Heart left ventricle (tissue), 16 donors: ENCODE measurements around the gene GDF3. TPM values are rescaled to one million over a fixed set of nuclear protein-coding genes. Genes with fewer than 3 reads are reported as not detected.
A peak's percentile ranks its signal among the peaks of the same experiment; 100 is the strongest.
"Not testable (repeated sequence)": the region's sequence is repeated elsewhere in the genome, so short reads cannot be mapped to it uniquely, and the experiment has no call there.

Experiments
- ATAC-seq, 4 donors: fragments of 200-7000 bp; cut with Tn5 transposase; one replicate each; pipeline ENCODE4 v1.9.1; 2020 to 2022; ENCODE audit warnings: moderate library complexity in 4 of 4, mild to moderate bottlenecking in 3 of 4, moderate number of reproducible peaks in 1 of 4
- DNase-seq, 5 donors: peaks; one replicate each; pipeline ENCODE4 v3.0.0-alpha.2; 2020
- H3K27ac ChIP-seq, 12 donors: fragments of 200-600 bp; sonication (generic) in 4 of 12; one replicate each; pipeline versions ENCODE4 v1.5.0 to v1.8.0; 2016 to 2022; ENCODE audit warnings: mild to moderate bottlenecking in 2 of 12
- H3K27me3 ChIP-seq, 9 donors: fragments of 200-600 bp; sonication (generic) in 2 of 9; one replicate each; pipeline versions ENCODE4 v1.5.1 to v1.8.0; 2016 to 2022; ENCODE audit warnings: mild to moderate bottlenecking in 3 of 9
- H3K36me3 ChIP-seq, 9 donors: fragments of 200-600 bp; sonication (generic) in 2 of 9; one replicate each; pipeline versions ENCODE4 v1.5.0 to v1.8.0; 2018 to 2022; ENCODE audit warnings: mild to moderate bottlenecking in 2 of 9
- H3K4me1 ChIP-seq, 12 donors: fragments of 200-600 bp; sonication (generic) in 4 of 12; one replicate each; pipeline versions ENCODE4 v1.5.0 to v1.8.0; 2016 to 2022; ENCODE audit warnings: mild to moderate bottlenecking in 3 of 12
- H3K4me3 ChIP-seq, 12 donors: fragments of 200-600 bp; sonication (generic) in 4 of 12; one replicate each; pipeline versions ENCODE4 v1.5.0 to v1.8.0; 2017 to 2022; ENCODE audit warnings: mild to moderate bottlenecking in 9 of 12, moderate library complexity in 4 of 12
- H3K9me3 ChIP-seq, 12 donors: fragments of 200-600 bp; sonication (generic) in 4 of 12; one replicate each; pipeline versions ENCODE4 v1.5.0 to v1.8.0; 2016 to 2022; ENCODE audit warnings: mild to moderate bottlenecking in 1 of 12
- POLR2A ChIP-seq, 2 donors: fragments of 450-650 bp; IDR thresholded peaks; one replicate each; pipeline ENCODE4 v1.6.1; 2017; ENCODE audit warnings: antibody characterized with exemption in 2 of 2, mild to moderate bottlenecking in 2 of 2, moderate library complexity in 2 of 2
- WGBS, 4 donors: extraction: QIAGEN DNeasy Blood & Tissue Kit in 2 of 4; methylation state at CpG; one replicate each; pipeline versions ENCODE4 v1.1.5 to v1.1.7; 2013 to 2018; 5-methylcytosine and 5-hydroxymethylcytosine counted together
- intact Hi-C, 10 donors: fragments of 100-400 bp; cut with DNase I; formaldehyde crosslinking; loops; one replicate each; pipeline versions ENCODE4 v1.11.1 to v1.14.2; 2022
- polyA plus RNA-seq, 2 donors: library from polyadenylated mRNA; stranded (reverse); fragments of 200-250 nt; gene quantifications; one replicate each; pipeline ENCODE4 v1.2.3, GENCODE V29; 2013
- total RNA-seq, 9 donors: library from RNA; depleted of rRNA in 2 of 9; stranded (reverse); fragments of >200 nt in 2 of 9; fragmentation: NEBNext Ultra II Directional in 3 of 9; extraction: Animal tissue kit (Norgen Biotek cat#: 25700) in 3 of 9; gene quantifications; one replicate each; pipeline versions ENCODE4 v1.1.0 to v1.2.4, GENCODE V29; 2016 to 2023
- TF ChIP-seq, protein P1 (sequence below), 12 donors: fragments of 200-600 bp; sonication (generic) in 4 of 12; IDR thresholded peaks; one replicate each; pipeline versions ENCODE4 v1.5.0 to v1.8.0; 2018 to 2022; ENCODE audit warnings: antibody characterized with exemption in 12 of 12, mild to moderate bottlenecking in 5 of 12
- donor health status: ischemic (EF 13 %, LVEDD 7.1; RV severe dilation, severe dysfunction).
- donor health status: healthy with polysubstance abuse.
- donor health status: DM: no; HTN: yes; CAD: no.
- donor health status: DM: no; HTN: no; CAD: no.
- donor health status: ischemic (EF 25% LVEDD 6.9; RV normal size, moderate dysfunction).
- donor health status: ischemic (EF 25% LVEDD 5.7; RV mildly dilated, moderate dysfunction).
- donor health status: healthy.
- donor health status: DM: yes; HTN: yes; CAD: no.
- donor health status: ischemic (EF 35%, LVEDD 5.7; RV mildly dilated, moderate dysfunction).
- donor health status: nonischemic (EF 11% LVEDD 7.7; RV severe dilation, severe dysfunction).
- donor health status: DM: yes; HTN: yes; CAD: no.
- donor health status: PGD.
- donor health status: ischemic (EF 29% LVEDD 5.4; RV normal size, mild dysfunction).
- donor health status: nonischemic (EF 23%, LVEDD 6.1; RV moderate dilation, normal function).

Gene GDF3
- total and polyA plus RNA-seq, 11 donors: 0.30 TPM; not detected in 10

- TF ChIP-seq, protein P1, sequence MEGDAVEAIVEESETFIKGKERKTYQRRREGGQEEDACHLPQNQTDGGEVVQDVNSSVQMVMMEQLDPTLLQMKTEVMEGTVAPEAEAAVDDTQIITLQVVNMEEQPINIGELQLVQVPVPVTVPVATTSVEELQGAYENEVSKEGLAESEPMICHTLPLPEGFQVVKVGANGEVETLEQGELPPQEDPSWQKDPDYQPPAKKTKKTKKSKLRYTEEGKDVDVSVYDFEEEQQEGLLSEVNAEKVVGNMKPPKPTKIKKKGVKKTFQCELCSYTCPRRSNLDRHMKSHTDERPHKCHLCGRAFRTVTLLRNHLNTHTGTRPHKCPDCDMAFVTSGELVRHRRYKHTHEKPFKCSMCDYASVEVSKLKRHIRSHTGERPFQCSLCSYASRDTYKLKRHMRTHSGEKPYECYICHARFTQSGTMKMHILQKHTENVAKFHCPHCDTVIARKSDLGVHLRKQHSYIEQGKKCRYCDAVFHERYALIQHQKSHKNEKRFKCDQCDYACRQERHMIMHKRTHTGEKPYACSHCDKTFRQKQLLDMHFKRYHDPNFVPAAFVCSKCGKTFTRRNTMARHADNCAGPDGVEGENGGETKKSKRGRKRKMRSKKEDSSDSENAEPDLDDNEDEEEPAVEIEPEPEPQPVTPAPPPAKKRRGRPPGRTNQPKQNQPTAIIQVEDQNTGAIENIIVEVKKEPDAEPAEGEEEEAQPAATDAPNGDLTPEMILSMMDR (IDR thresholded peaks at IDR 0.05): peak; percentile 71 to 89 (median 82)
- TF ChIP-seq POLR2A (IDR thresholded peaks at IDR 0.05): no peak
- H3K27ac ChIP-seq: no peak overlapping the region
- no peaks in the 10 kb centered on the region for H3K9me3 ChIP-seq
- DNase-seq (no peak), ATAC-seq (no peak)
- H3K4me3 ChIP-seq: no peak overlapping the region
- no peaks in the 10 kb centered on the region for H3K36me3 ChIP-seq
- peaks cover 0 to 5% (median 0%) of the 10 kb centered on the region in 12 donors for H3K4me1 ChIP-seq
- 16 to 26% (median 24%) methylated on average over 8 of the region's 8 CpGs for WGBS, 4 donors
- H3K27me3 ChIP-seq: peaks cover 0 to 5% (median 0%) of the 10 kb centered on the region in 9 donors
- intact Hi-C loops: loop anchor here in 1 of 10 donors (10.0 kb wide), 1 partner anchor 181 kb away; no protein-coding TSS in a partner anchor
These were observed 50.0 kb downstream of the GDF3 start for GRCh38 chr12:7645395-7646177.

- WGBS, 4 donors: 49 to 63% (median 54%) methylated on average over 8 of the region's 8 CpGs
- Histone ChIP-seq H3K27me3 (peaks cover 0 to 21% (median 4%) of the 10 kb centered on the region in 9 donors), H3K4me1 (peaks cover 0 to 20% (median 0%) of the 10 kb centered on the region in 12 donors), H3K36me3 (no peaks in the 10 kb centered on the region), H3K4me3 (no peak overlapping the region), H3K27ac (no peak overlapping the region), H3K9me3 (no peaks in the 10 kb centered on the region)
- DNase-seq (no peak), ATAC-seq (no peak)
- TF ChIP-seq, protein P1 (IDR thresholded peaks at IDR 0.05): peak in 9 of 12 donors; percentile 7 to 36 (median 23)
- no peak for TF ChIP-seq POLR2A (IDR thresholded peaks at IDR 0.05)
- intact Hi-C loops: loop anchor here in 1 of 10 donors (10.0 kb wide), 1 partner anchor 178 kb away; no protein-coding TSS in a partner anchor
These were observed 52.7 kb downstream of the GDF3 start for GRCh38 chr12:7642876-7643309.

GRCh38 chr12:7642287-7642686 is 53.3 kb downstream of the GDF3 start:
- 36 to 80% (median 57%) methylated on average over 1 of the region's 1 CpG for WGBS, 4 donors
- Histone ChIP-seq H3K4me3 (no peak overlapping the region), H3K27me3 (peaks cover 0 to 26% (median 5%) of the 10 kb centered on the region in 9 donors), H3K4me1 (peaks cover 0 to 20% (median 0%) of the 10 kb centered on the region in 12 donors), H3K36me3 (no peaks in the 10 kb centered on the region), H3K27ac (no peak overlapping the region), H3K9me3 (no peaks in the 10 kb centered on the region)
- intact Hi-C loops: loop anchor here in 1 of 10 donors (10.0 kb wide), 1 partner anchor 177 kb away; no protein-coding TSS in a partner anchor
- no peak for ATAC-seq
- no peak for DNase-seq
- TF ChIP-seq, protein P1 (IDR thresholded peaks at IDR 0.05): no peak
- no peak for TF ChIP-seq POLR2A (IDR thresholded peaks at IDR 0.05)

GRCh38 chr12:7640123-7640995 is 55.2 kb downstream of the GDF3 start:
- H3K9me3 ChIP-seq, H3K36me3 ChIP-seq, H3K27ac ChIP-seq, ATAC-seq: not testable (repeated sequence)
- Histone ChIP-seq H3K4me3 (peak overlapping the region in 10 of 12 donors; percentile 10 to 55 (median 42)), H3K27me3 (peaks cover 0 to 33% (median 5%) of the 10 kb centered on the region in 9 donors), H3K4me1 (peaks cover 0 to 15% (median 0%) of the 10 kb centered on the region in 12 donors)
- 54 to 83% (median 68%) methylated on average over 28 to 40 of the region's 40 CpGs for WGBS, 4 donors
- DNase-seq: peak in 2 of 5 donors; percentile 29 to 63
- intact Hi-C loops: loop anchor here in 1 of 10 donors (10.0 kb wide), 1 partner anchor 176 kb away; no protein-coding TSS in a partner anchor

Other genes starting within 250 kb of the GDF3 start
- 100 to 1,000 TPM in 2 of 9 donors, 10 to 100 TPM in 5, 1 to 10 TPM in 2; 6.2 to 389 (median 46.9) TPM for gene CD163, start 192.0 kb downstream of the GDF3 start, total RNA-seq
- gene CD163, start 192.0 kb downstream of the GDF3 start, polyA plus RNA-seq: 10 to 100 TPM; 17.3 to 72.0 TPM
- gene APOBEC1, start 29.9 kb downstream of the GDF3 start, total RNA-seq: not detected
- not detected for gene APOBEC1, start 29.9 kb downstream of the GDF3 start, polyA plus RNA-seq
- not detected for gene DPPA3, start 15.7 kb upstream of the GDF3 start, total RNA-seq
- gene DPPA3, start 15.7 kb upstream of the GDF3 start, polyA plus RNA-seq: not detected
- not detected for gene CLEC4C, start 51.6 kb upstream of the GDF3 start, total RNA-seq
- gene CLEC4C, start 51.6 kb upstream of the GDF3 start, polyA plus RNA-seq: not detected
- gene NANOGNB, start 69.4 kb upstream of the GDF3 start, total RNA-seq: not detected
- gene NANOGNB, start 69.4 kb upstream of the GDF3 start, polyA plus RNA-seq: not detected
- under 1 TPM in 2 of 9 donors, not detected in 7; 0.18 to 0.33 TPM for gene NANOG, start 93.6 kb upstream of the GDF3 start, total RNA-seq
- gene NANOG, start 93.6 kb upstream of the GDF3 start, polyA plus RNA-seq: not detected
- 1 to 10 TPM in 1 of 9 donors, under 1 TPM in 2, not detected in 6; 0.35 to 1.0 (median 0.56) TPM for gene SLC2A14, start 177.1 kb upstream of the GDF3 start, total RNA-seq
- not detected for gene SLC2A14, start 177.1 kb upstream of the GDF3 start, polyA plus RNA-seq
- 10 to 100 TPM in 4 of 9 donors, 1 to 10 TPM in 5; 6.3 to 76.9 (median 9.4) TPM for gene SLC2A3, start 240.4 kb upstream of the GDF3 start, total RNA-seq
- 1 to 10 TPM; 4.6 to 4.8 TPM for gene SLC2A3, start 240.4 kb upstream of the GDF3 start, polyA plus RNA-seq